Mesendoderm (in vitro differentiated cells): Measurements from ENCODE around the gene PNPLA8.
"Not testable (repeated sequence)": the region's sequence is repeated elsewhere in the genome, so short reads cannot be mapped to it uniquely, and the experiment has no call there.

ENCODE experiments used
- DNase-seq: peaks from one replicate; pipeline ENCODE4 v3.0.0; 2013
- H2AK5ac ChIP-seq: 2 replicates; pipeline ENCODE4 v1.6.1; 2013; ENCODE audit warnings: low read length, inconsistent platforms
- H2BK120ac ChIP-seq: 2 replicates; pipeline ENCODE4 v1.6.1; 2013; ENCODE audit warnings: low read depth, mild to moderate bottlenecking, low read length, moderate library complexity, mixed read lengths
- H2BK15ac ChIP-seq: replicated peaks from 2 replicates; pipeline ENCODE4 v1.6.1; 2013; ENCODE audit warnings: low read depth, mild to moderate bottlenecking, moderate library complexity
- H2BK5ac ChIP-seq: 2 replicates; pipeline ENCODE4 v1.6.1; 2013; ENCODE audit warnings: low read length, inconsistent platforms
- H3K18ac ChIP-seq: 2 replicates; pipeline ENCODE4 v1.6.1; 2013; ENCODE audit warnings: mild to moderate bottlenecking, low read length, mixed read lengths
- H3K23ac ChIP-seq: one replicate; pipeline ENCODE4 v1.6.1; 2013; ENCODE audit warnings: low read length
- H3K27ac ChIP-seq: 2 replicates; pipeline ENCODE4 v1.5.1; 2013; ENCODE audit warnings: low read depth, mild to moderate bottlenecking, inconsistent platforms, low read length, moderate library complexity
- H3K27me3 ChIP-seq: 2 replicates; pipeline ENCODE4 v1.6.1; 2013; ENCODE audit warnings: low read length, control low read depth, mild to moderate bottlenecking, inconsistent platforms; ENCODE audit not compliant: insufficient read depth, poor library complexity
- H3K36me3 ChIP-seq: 2 replicates; pipeline ENCODE4 v1.6.1; 2013; ENCODE audit warnings: low read length, inconsistent platforms; ENCODE audit not compliant: control insufficient read depth, insufficient read depth
- H3K4ac ChIP-seq: one replicate; pipeline ENCODE4 v1.6.1; 2013; ENCODE audit warnings: low read depth, mild to moderate bottlenecking, low read length, moderate library complexity
- H3K4me1 ChIP-seq: 2 replicates; pipeline ENCODE4 v1.6.1; 2013; ENCODE audit warnings: low read depth, low read length, inconsistent platforms; ENCODE audit not compliant: control insufficient read depth
- H3K4me2 ChIP-seq: 2 replicates; pipeline ENCODE4 v1.6.1; 2013; ENCODE audit warnings: low read length
- H3K4me3 ChIP-seq: 2 replicates; pipeline ENCODE4 v1.5.1; 2013; ENCODE audit warnings: mild to moderate bottlenecking, low read length
- H3K56ac ChIP-seq: one replicate; pipeline ENCODE4 v1.6.1; 2013; ENCODE audit warnings: low read length
- H3K79me1 ChIP-seq: 2 replicates; pipeline ENCODE4 v1.6.1; 2013; ENCODE audit warnings: low read length, inconsistent platforms
- H3K79me2 ChIP-seq: 2 replicates; pipeline ENCODE4 v1.6.1; 2013; ENCODE audit warnings: mild to moderate bottlenecking, low read length; ENCODE audit not compliant: control insufficient read depth, insufficient read depth
- H3K9ac ChIP-seq: 2 replicates; pipeline ENCODE4 v1.6.1; 2013; ENCODE audit warnings: low read length, inconsistent platforms
- H4K5ac ChIP-seq: one replicate; pipeline ENCODE4 v1.6.1; 2013; ENCODE audit warnings: low read length
- H4K8ac ChIP-seq: one replicate; pipeline ENCODE4 v1.6.1; 2013; ENCODE audit warnings: low read depth, mild to moderate bottlenecking, control low read depth, low read length, moderate library complexity
- WGBS: extraction: QIAGEN DNeasy Blood & Tissue Kit; methylation state at CpG from one replicate; pipeline ENCODE4 v1.1.7; 2013; ENCODE audit warnings: low lambda C conversion rate, missing lambda C conversion rate; ENCODE audit not compliant: insufficient coverage; ENCODE audit errors: extremely low coverage; 5-methylcytosine and 5-hydroxymethylcytosine counted together

PNPLA8 gene

DNA sequence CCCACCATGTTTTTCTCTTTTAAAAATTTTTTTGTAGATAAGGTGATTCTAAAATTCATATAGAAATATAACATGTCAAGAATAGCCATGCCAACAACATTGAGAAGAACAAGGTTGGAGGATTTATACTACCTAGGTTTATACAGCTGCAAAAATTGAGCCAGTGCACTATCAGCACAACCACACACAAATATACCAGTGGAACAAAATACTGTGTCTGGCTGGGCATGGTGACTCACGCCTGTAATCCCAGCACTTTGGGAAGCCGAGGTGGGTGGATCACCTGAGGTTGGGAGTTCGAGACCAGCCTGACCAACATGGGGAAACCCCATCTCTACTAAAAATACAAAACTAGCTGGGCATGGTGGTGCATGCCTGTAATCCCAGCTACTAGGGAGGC, 21.4 kb downstream of the PNPLA8 start:
- not testable (repeated sequence) for H2BK15ac ChIP-seq, H3K23ac ChIP-seq, H3K56ac ChIP-seq, H4K5ac ChIP-seq, H2AK5ac ChIP-seq, H3K27ac ChIP-seq, H3K4me3 ChIP-seq, H3K27me3 ChIP-seq, H3K36me3 ChIP-seq, H2BK120ac ChIP-seq, H3K9ac ChIP-seq, H3K18ac ChIP-seq, H3K4me1 ChIP-seq, DNase-seq, H3K4me2 ChIP-seq, H3K4ac ChIP-seq, H2BK5ac ChIP-seq, H3K79me2 ChIP-seq, H4K8ac ChIP-seq, H3K79me1 ChIP-seq
- WGBS = no CpG with 5 or more reads among the region's 3 CpGs

DNA sequence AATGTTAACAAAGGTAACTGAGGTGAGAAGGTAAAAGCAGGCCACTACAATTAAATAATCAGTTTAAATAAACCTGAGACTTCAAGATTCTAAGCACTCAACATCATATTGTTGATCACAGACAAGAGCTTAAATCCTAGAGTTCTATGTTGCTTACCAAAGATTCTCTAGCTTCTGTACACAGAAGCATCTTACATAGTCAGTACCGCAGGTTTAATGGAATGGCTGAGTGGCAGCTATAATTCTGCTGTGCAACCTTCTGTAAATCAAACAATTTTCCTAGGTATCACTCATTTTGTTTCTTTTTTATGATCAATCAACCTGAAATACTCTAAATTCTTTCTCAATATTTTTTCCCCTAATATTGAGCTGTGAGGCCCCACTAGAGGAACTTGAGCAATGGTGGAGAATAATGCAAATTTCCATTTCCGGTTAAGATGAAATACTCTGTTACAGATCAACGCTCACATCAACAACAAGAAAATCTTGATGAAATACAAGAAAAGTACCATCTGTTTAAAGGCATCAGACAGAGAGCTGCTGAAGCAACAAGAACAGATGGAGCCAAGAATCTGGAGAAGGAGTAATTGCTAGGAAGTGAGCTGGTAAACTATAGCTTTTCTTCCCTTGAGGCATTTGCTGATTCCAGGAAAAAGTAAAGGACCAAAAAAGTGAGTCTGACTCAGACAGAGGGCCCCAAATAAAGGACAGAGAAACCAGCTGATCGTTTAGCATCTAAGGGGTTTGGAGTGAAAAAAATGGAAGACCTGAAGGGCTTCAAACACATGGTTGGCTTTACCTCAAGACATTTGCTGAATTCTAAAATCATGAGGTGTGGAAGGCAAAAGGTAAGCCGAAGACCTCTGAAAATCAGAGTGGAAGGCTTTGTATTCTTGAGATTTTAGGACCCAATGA, 22.6 kb downstream of the PNPLA8 start:
- no peaks in the 10 kb centered on the region for H3K4me1 ChIP-seq
- no peak overlapping the region for H3K9ac ChIP-seq
- DNase-seq = no peak
- H4K8ac ChIP-seq = no peak overlapping the region
- no peaks in the 10 kb centered on the region for H3K36me3 ChIP-seq
- no peak overlapping the region for H2AK5ac ChIP-seq
- H3K4me3 ChIP-seq = no peak overlapping the region
- H2BK15ac ChIP-seq = no peak overlapping the region
- H2BK5ac ChIP-seq = no peak overlapping the region
- no peak overlapping the region for H3K27ac ChIP-seq
- H3K79me2 ChIP-seq = no peaks in the 10 kb centered on the region
- no CpG with 5 or more reads among the region's 5 CpGs for WGBS
- H4K5ac ChIP-seq = no peak overlapping the region
- H3K4ac ChIP-seq = no peak overlapping the region
- H3K18ac ChIP-seq = no peak overlapping the region
- H3K56ac ChIP-seq = no peak overlapping the region
- H3K27me3 ChIP-seq = no peaks in the 10 kb centered on the region
- H3K23ac ChIP-seq = no peak overlapping the region
- no peaks in the 10 kb centered on the region for H3K79me1 ChIP-seq
- H2BK120ac ChIP-seq = no peak overlapping the region
- H3K4me2 ChIP-seq = no peak overlapping the region

DNA sequence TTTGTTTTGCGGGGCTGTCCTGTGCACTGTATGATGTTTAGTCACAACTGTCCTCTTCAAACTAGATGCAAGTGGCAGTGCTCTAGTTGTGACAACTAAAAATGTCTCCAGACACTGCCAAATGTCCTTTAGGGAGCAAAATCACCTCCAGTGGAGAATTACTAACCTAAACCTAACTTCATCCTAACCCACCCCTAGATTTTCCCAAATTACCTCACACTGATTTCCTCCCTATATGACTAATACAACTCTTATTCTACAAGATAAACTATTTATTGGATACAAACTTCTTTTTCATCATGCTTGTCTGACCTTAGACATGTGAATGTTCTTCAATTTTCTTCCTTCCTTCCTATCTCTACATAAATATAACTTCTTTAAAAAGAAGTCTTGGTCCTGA, 26.4 kb downstream of the PNPLA8 start:
- H4K5ac ChIP-seq = no peak overlapping the region
- H3K23ac ChIP-seq = no peak overlapping the region
- H2BK120ac ChIP-seq = no peak overlapping the region
- no peak overlapping the region for H3K27ac ChIP-seq
- H2AK5ac ChIP-seq = no peak overlapping the region
- H3K4me1 ChIP-seq = no peaks in the 10 kb centered on the region
- no peaks in the 10 kb centered on the region for H3K79me1 ChIP-seq
- no peak overlapping the region for H3K56ac ChIP-seq
- no peak overlapping the region for H3K4me2 ChIP-seq
- H3K4ac ChIP-seq = no peak overlapping the region
- no peak overlapping the region for H3K9ac ChIP-seq
- no CpG with 5 or more reads among the region's 1 CpG for WGBS
- H3K36me3 ChIP-seq = no peaks in the 10 kb centered on the region
- no peaks in the 10 kb centered on the region for H3K27me3 ChIP-seq
- no peak for DNase-seq
- no peak overlapping the region for H2BK5ac ChIP-seq
- H2BK15ac ChIP-seq = no peak overlapping the region
- no peaks in the 10 kb centered on the region for H3K79me2 ChIP-seq
- H3K18ac ChIP-seq = no peak overlapping the region
- H3K4me3 ChIP-seq = no peak overlapping the region
- no peak overlapping the region for H4K8ac ChIP-seq

DNA sequence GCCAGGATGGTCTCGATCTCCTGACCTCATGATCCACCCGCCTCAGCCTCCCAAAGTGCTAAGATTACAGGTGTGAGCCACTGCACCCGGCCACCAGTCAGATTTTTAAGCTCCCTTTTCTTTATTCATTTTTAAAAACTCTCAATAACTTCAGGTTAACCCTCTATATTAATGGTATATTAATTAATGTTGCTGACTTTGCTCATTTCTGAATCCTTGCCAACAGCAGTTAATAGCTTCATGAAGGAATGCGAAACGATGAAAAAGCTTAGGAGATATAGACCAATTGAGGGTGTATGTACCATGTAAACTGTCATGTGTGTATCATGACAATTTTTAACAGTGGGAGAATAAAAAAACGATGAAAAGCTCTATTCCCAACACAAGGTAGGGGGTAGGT, 27.5 kb downstream of the PNPLA8 start:
- H3K23ac ChIP-seq = no peak overlapping the region
- no peak overlapping the region for H3K9ac ChIP-seq
- no peak overlapping the region for H3K4ac ChIP-seq
- no peak overlapping the region for H3K56ac ChIP-seq
- no peak overlapping the region for H3K4me3 ChIP-seq
- no peaks in the 10 kb centered on the region for H3K27me3 ChIP-seq
- H3K27ac ChIP-seq = no peak overlapping the region
- H2AK5ac ChIP-seq = no peak overlapping the region
- DNase-seq = no peak
- H4K8ac ChIP-seq = no peak overlapping the region
- H2BK120ac ChIP-seq = no peak overlapping the region
- no peaks in the 10 kb centered on the region for H3K4me1 ChIP-seq
- no peak overlapping the region for H3K4me2 ChIP-seq
- H2BK15ac ChIP-seq = no peak overlapping the region
- H3K18ac ChIP-seq = no peak overlapping the region
- H4K5ac ChIP-seq = no peak overlapping the region
- H2BK5ac ChIP-seq = no peak overlapping the region
- H3K79me2 ChIP-seq = no peaks in the 10 kb centered on the region
- no CpG with 5 or more reads among the region's 6 CpGs for WGBS
- H3K36me3 ChIP-seq = no peaks in the 10 kb centered on the region
- H3K79me1 ChIP-seq = no peaks in the 10 kb centered on the region

DNA sequence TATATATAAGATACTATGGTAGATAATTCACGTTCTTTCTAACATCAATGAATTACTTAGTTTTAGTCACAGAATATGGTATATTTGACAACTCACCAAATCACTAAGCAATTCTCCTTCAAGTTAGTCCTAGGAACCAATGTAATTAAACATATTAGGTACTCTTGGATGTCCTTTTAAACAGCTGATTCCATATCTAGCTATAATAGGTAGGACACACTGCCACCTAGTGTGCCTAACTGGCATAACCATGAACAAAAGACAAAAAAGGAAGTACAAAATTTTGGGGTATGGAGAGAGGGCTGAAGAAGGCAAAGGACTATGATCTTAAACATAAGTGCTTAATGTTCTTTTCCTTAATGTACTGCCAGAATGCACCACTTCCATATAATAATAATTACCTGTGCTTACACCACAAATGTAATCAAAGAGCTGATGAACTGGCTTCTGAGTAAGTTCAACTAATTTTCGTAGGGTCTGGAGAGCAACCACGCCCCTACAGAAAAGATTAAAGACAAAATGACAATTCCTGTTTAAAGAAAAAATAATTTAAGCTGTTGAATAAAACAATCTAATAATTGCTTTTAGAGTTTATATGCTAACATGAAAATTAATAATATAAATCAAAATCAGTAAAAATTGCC, 28.7 kb downstream of the PNPLA8 start:
- H3K4me1 ChIP-seq = no peaks in the 10 kb centered on the region
- DNase-seq = peak; percentile 65
- no peak overlapping the region for H3K23ac ChIP-seq
- H3K27me3 ChIP-seq = no peaks in the 10 kb centered on the region
- H3K4me2 ChIP-seq = no peak overlapping the region
- H2BK5ac ChIP-seq = no peak overlapping the region
- no peak overlapping the region for H3K4me3 ChIP-seq
- no peak overlapping the region for H2BK120ac ChIP-seq
- no peak overlapping the region for H3K18ac ChIP-seq
- H4K5ac ChIP-seq = no peak overlapping the region
- WGBS = no CpG with 5 or more reads among the region's 3 CpGs
- no peak overlapping the region for H3K9ac ChIP-seq
- no peaks in the 10 kb centered on the region for H3K36me3 ChIP-seq
- no peaks in the 10 kb centered on the region for H3K79me2 ChIP-seq
- no peak overlapping the region for H3K56ac ChIP-seq
- no peak overlapping the region for H4K8ac ChIP-seq
- no peaks in the 10 kb centered on the region for H3K79me1 ChIP-seq
- H2AK5ac ChIP-seq = no peak overlapping the region
- H3K4ac ChIP-seq = no peak overlapping the region
- H2BK15ac ChIP-seq = no peak overlapping the region
- H3K27ac ChIP-seq = no peak overlapping the region
